DMS 273 treated with DMSO at 0.1 percent for 48 hours (cell line): Measurements from ENCODE around the gene BCL7A.
"Not testable (repeated sequence)": the region's sequence is repeated elsewhere in the genome, so short reads cannot be mapped to it uniquely, and the experiment has no call there.

ENCODE experiments used
- DNase-seq: peaks from one replicate; lab custom pipeline; 2025; lab: John Stamatoyannopoulos, UW

The BCL7A gene

DNA sequence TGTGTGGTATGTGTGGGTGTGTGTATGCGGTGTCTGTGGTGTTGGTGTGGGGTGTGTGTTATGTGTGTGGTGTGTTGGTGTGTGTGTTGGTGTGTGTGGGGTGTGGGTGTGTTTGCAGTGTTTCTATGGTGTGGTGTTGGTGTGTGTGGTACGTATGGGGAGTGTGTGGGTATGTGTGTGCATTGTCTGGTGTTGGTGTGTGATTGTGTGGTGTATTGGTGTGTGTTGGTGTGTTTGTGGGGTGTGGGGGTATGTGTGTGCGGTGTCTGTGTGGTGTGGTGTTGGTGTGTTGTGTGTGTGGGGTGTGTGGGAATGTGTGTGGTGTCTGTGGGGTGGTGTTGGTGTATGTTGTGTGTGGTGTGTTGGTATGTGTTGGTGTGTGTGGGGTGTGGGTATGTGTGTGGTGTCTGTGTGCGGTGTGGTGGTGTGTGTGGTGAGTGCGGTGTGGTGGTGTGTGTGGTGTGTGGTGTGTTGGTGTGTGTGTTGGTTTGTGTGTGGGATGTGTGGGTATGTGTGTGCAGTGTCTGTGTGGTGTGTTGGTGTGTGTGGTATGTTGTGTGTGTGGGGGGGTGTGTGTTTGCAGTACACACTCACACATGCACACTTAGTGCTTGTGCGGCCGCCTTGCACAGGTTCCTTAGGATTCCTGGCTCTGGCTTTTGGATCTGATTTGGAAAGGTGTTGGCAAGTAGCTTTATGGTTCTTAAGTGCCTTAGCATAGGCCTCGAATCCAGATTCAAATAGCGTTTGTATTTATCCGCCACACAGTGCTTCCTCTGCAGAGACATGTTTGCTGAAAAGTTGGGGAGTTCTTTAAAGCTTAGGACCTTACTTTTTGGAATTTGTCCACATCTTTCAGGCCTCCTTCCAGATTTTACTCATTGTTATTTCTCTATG, 73.3 kb downstream of the BCL7A start:
- peak; percentile 12 for DNase-seq

GRCh38 chr12:122096014-122096413, 74.3 kb downstream of the BCL7A start:
- DNase-seq: no peak

- no peak for DNase-seq
These were observed 75.0 kb downstream of the BCL7A start for GRCh38 chr12:122096591-122097149.

DNA sequence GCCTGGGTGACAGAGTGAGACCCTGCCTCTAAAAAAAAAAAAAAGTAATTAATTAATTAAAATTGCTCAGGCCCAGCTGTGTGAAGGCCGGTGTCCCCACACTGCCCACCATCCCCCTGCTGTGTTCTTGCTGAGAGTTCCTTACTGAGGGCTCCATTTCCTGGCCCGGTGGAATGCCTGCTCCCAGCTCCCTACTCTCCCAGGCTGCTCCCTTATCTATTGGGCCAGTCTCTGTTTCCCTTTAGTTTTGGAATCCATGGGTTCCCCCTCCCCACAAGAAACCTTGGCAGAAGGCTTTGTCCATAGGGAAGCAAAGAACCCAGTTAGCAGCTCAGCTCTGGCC, 75.9 kb downstream of the BCL7A start:
- no peak for DNase-seq

DNA sequence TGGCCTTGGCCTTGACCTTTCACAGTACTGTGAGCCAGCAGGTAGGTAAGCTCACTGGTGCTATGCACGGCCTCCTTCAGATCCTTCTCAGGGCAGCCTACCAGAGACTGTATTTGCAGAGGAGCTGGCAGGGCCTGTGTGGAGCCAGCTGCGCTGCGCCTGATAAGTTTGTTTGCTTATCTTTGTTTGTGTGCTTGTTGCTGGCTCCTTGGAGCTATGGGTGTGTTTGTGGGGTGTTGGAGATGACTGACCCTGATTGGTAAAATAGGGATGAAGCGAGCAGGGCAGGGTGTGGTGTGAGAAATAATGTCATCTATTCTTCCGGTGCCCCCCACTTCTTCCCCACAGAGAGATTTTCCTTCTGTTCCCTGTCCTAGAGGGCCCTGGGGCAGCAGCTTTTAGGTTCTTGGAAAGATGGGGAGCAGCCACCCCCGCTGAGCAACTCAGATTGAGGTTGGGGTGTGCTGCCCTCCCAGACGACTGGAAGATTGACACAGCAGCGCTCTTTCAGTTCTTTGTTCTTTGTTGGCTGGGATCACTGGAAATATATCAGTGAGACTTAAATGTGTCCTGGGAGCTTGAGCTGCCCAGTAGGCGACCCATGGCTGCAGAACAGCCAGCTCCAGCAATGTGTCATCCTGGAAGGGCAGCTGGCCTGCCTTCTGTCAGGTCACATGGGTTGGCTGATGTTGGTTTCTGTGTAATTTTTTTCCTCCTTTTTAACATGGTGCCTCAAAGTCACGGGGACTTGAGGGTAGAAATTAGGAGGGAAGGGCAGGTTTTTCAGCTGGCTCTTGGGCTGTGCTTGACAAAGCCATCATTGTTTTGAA, 76.5 kb downstream of the BCL7A start:
- peak; percentile 54 for DNase-seq

GRCh38 chr12:122099280-122099749, 77.6 kb downstream of the BCL7A start:
- no peak for DNase-seq

DNA sequence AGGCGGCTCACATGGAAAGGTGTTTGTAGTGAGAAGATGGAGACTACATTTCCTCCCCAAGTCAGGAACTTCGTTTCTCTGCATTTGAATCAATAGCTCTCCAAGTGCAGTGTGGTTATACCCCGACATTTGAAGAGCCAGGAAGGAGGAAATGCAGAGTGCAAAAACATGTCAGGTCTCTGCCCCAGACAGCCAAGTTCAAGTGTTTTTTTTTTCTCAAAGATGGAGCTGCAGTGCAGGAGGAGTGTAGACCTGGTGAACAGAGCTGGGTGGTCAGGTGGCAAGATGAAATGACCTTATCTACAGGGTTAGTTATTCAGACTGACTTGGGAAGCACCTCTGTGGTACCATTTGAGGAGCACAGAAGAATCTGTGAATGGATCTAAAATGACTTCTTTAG, 78.2 kb downstream of the BCL7A start:
- DNase-seq: no peak

- DNase-seq: no peak
These were observed 78.9 kb downstream of the BCL7A start for GRCh38 chr12:122100568-122100967.

- no peak for DNase-seq
These were observed 80.6 kb downstream of the BCL7A start for GRCh38 chr12:122102331-122102730.

DNA sequence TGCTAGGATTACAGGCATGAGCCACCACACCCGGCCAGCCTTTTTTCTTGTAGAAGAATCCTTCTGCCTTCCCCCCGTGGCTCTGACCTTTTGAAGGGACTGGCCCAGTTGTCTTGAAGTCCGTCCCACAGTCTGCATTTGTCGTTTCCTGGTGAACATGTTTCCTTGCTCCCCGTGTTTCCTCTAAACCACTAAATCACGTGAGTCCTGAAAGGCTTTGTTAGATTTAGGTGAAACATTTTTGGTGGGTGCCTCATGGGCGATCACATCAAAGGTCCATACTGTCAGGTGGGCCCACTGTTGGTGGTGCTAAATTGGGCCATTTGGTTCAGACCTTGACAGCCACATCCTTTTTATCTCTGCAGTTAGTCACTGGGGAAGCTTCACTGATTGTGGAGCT, 83.2 kb downstream of the BCL7A start:
- DNase-seq: no peak

DNA sequence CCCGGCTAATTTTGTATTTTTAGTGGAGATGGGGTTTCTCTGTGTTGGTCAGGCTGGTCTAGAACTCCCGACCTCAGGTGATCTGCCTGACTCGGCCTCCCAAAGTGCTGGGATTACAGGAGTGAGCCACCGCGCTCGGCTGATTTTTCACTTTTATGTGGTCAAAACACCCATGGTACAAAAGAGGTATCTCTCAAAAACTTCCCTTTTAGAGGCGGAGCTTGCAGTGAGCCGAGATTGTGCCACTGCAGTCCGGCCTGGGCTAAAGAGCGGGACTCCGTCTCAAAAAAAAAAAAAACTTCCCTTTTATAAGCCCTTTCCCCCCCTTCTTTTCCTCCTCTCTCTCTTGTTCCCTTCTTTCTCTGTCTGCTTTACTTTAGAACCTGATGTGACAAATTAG, 83.8 kb downstream of the BCL7A start:
- not testable (repeated sequence) for DNase-seq

GRCh38 chr12:122106843-122107242, 85.2 kb downstream of the BCL7A start:
- no peak for DNase-seq

GRCh38 chr12:122107261-122107660, 85.6 kb downstream of the BCL7A start:
- no peak for DNase-seq

- no peak for DNase-seq
These were observed 89.5 kb downstream of the BCL7A start for GRCh38 chr12:122111089-122111641.
